IMR-90 (cell line): Measurements from ENCODE around the gene PHKG2. TPM values are rescaled to one million over a fixed set of nuclear protein-coding genes. Genes with fewer than 3 reads are reported as not detected.

ENCODE experiments used
- ATAC-seq: fragments of 200-7000 bp; cut with Tn5 transposase; 2 replicates; pipeline ENCODE4 v1.9.1; 2020; ENCODE audit warnings: low read depth, mild to moderate bottlenecking, moderate library complexity
- BruUV-seq: library from RNA; stranded (reverse); fragments of 400-500 nt; replicated peaks from 2 replicates; lab custom pipeline; 2021; lab: Mats Ljungman, UMichigan
- CTCF ChIA-PET: fragments of 300-600 bp; formaldehyde crosslinking; extraction: SDS; loops from one replicate; lab custom pipeline; 2021; ENCODE audit warnings: antibody characterized with exemption; lab: Yijun Ruan, JAX
- POLR2A ChIA-PET: fragments of 300-600 bp; sonication (Branson Sonifier 250); formaldehyde crosslinking; loops from one replicate; lab custom pipeline; 2022; ENCODE audit warnings: antibody characterized with exemption; ENCODE audit not compliant: unreplicated experiment; lab: Charles Lee
- DNase-seq: peaks from one replicate; pipeline ENCODE4 v3.0.0; 2013
- H2AFZ ChIP-seq: replicated peaks from 2 replicates; pipeline ENCODE3; 2013; ENCODE audit warnings: low read length, mild to moderate bottlenecking; ENCODE audit not compliant: poor library complexity
- H2AK5ac ChIP-seq: 2 replicates; pipeline ENCODE4 v1.6.1; 2013; ENCODE audit warnings: low read depth, low read length, inconsistent platforms
- H2AK9ac ChIP-seq: replicated peaks from 2 replicates; pipeline ENCODE3; 2013; ENCODE audit warnings: mild to moderate bottlenecking, low read depth, low read length, moderate library complexity; ENCODE audit not compliant: poor library complexity
- H2BK120ac ChIP-seq: 2 replicates; pipeline ENCODE4 v1.6.1; 2013; ENCODE audit warnings: low read depth, low read length, inconsistent platforms
- H2BK15ac ChIP-seq: 3 replicates; pipeline ENCODE4 v1.6.1; 2013; ENCODE audit warnings: low read depth, low read length, inconsistent platforms
- H2BK20ac ChIP-seq: 2 replicates; pipeline ENCODE4 v1.6.1; 2013; ENCODE audit warnings: low read depth, mild to moderate bottlenecking, inconsistent platforms, low read length, moderate library complexity
- H2BK5ac ChIP-seq: 2 replicates; pipeline ENCODE4 v1.6.1; 2013; ENCODE audit warnings: mild to moderate bottlenecking, low read depth, low read length, inconsistent platforms; ENCODE audit not compliant: poor library complexity, severe bottlenecking
- H3K14ac ChIP-seq: replicated peaks from 2 replicates; pipeline ENCODE4 v1.6.1; 2013; ENCODE audit warnings: low read depth, low read length, inconsistent platforms
- H3K18ac ChIP-seq: 2 replicates; pipeline ENCODE4 v1.6.1; 2013; ENCODE audit warnings: low read depth, low read length, control low read depth
- H3K23ac ChIP-seq: 2 replicates; pipeline ENCODE4 v1.6.1; 2013; ENCODE audit warnings: low read depth, low read length, inconsistent platforms
- H3K27ac ChIP-seq: 2 replicates; pipeline ENCODE4 v1.5.1; 2013; ENCODE audit warnings: mild to moderate bottlenecking, control low read depth, low read length; ENCODE audit not compliant: insufficient read depth
- H3K27me3 ChIP-seq: 2 replicates; pipeline ENCODE4 v1.6.1; 2013; ENCODE audit warnings: low read length; ENCODE audit not compliant: control insufficient read depth, insufficient read depth
- H3K36me3 ChIP-seq: 2 replicates; pipeline ENCODE4 v1.6.1; 2013; ENCODE audit warnings: low read length, mixed read lengths; ENCODE audit not compliant: control insufficient read depth, insufficient read depth
- H3K4ac ChIP-seq: 2 replicates; pipeline ENCODE4 v1.6.1; 2013; ENCODE audit warnings: low read depth, low read length, inconsistent platforms
- H3K4me1 ChIP-seq: 2 replicates; pipeline ENCODE4 v1.6.1; 2013; ENCODE audit warnings: low read length, mixed read lengths; ENCODE audit not compliant: control insufficient read depth, insufficient read depth
- H3K4me2 ChIP-seq: 2 replicates; pipeline ENCODE4 v1.6.1; 2013; ENCODE audit warnings: low read depth, mild to moderate bottlenecking, control low read depth, low read length, moderate library complexity
- H3K4me3 ChIP-seq: 2 replicates; pipeline ENCODE4 v1.5.1; 2013; ENCODE audit warnings: low read depth, mild to moderate bottlenecking, control low read depth, low read length, moderate library complexity; ENCODE audit not compliant: insufficient read depth
- H3K56ac ChIP-seq: 2 replicates; pipeline ENCODE4 v1.6.1; 2013; ENCODE audit warnings: low read length, inconsistent platforms; ENCODE audit not compliant: insufficient read depth; ENCODE audit errors: extremely low read depth
- H3K79me1 ChIP-seq, 2 experiments: 2 replicates each; pipeline ENCODE4 v1.6.1; 2013; ENCODE audit warnings: low read length in 2 of 2, inconsistent platforms in 1 of 2, low read depth in 1 of 2
- H3K9ac ChIP-seq: 2 replicates; pipeline ENCODE4 v1.6.1; 2013; ENCODE audit warnings: low read depth, low read length, control low read depth
- H3K9me1 ChIP-seq: 2 replicates; pipeline ENCODE4 v1.6.1; 2013; ENCODE audit warnings: low read length, inconsistent platforms; ENCODE audit not compliant: insufficient read depth
- H3K9me3 ChIP-seq: 2 replicates; pipeline ENCODE4 v1.6.1; 2013; ENCODE audit warnings: low read length; ENCODE audit not compliant: control insufficient read depth, insufficient read depth
- H4K20me1 ChIP-seq: 2 replicates; pipeline ENCODE4 v1.6.1; 2013; ENCODE audit warnings: low read length, inconsistent platforms; ENCODE audit not compliant: insufficient read depth
- H4K5ac ChIP-seq: 2 replicates; pipeline ENCODE4 v1.6.1; 2013; ENCODE audit warnings: mild to moderate bottlenecking, low read depth, low read length, control low read depth
- H4K8ac ChIP-seq, 2 experiments: 2 replicates each; pipeline ENCODE4 v1.6.1; 2013; ENCODE audit warnings: low read depth in 2 of 2, low read length in 2 of 2, control low read depth in 1 of 2, inconsistent platforms in 1 of 2
- H4K91ac ChIP-seq: 2 replicates; pipeline ENCODE4 v1.6.1; 2013; ENCODE audit warnings: low read depth, low read length, inconsistent platforms; ENCODE audit not compliant: insufficient read depth
- CEBPB ChIP-seq: IDR thresholded peaks from 2 replicates; pipeline ENCODE4 v1.6.1; 2012; ENCODE audit warnings: low read depth, low read length, improper control_type of control experiment
- CHD1 ChIP-seq: IDR thresholded peaks from 2 replicates; pipeline ENCODE4 v1.6.1; 2012; ENCODE audit warnings: low read depth, low read length, improper control_type of control experiment
- NFE2L2 ChIP-seq: fragments of 150-350 bp; IDR thresholded peaks from 2 replicates; pipeline ENCODE4 v1.6.1; 2016; ENCODE audit warnings: low read depth, mild to moderate bottlenecking, low read length
- POLR2A ChIP-seq: IDR thresholded peaks from 2 replicates; pipeline ENCODE4 v1.6.1; 2012; ENCODE audit warnings: mild to moderate bottlenecking, low read depth, low read length
- RCOR1 ChIP-seq: IDR thresholded peaks from 2 replicates; pipeline ENCODE4 v1.6.1; 2012; ENCODE audit warnings: mild to moderate bottlenecking, low read length, improper control_type of control experiment; ENCODE audit not compliant: insufficient replicate concordance
- RFX5 ChIP-seq: IDR thresholded peaks from 2 replicates; pipeline ENCODE4 v1.8.0; 2012; ENCODE audit warnings: low read depth, mild to moderate bottlenecking, low read length, moderate library complexity
- WGBS, 2 experiments: methylation state at CpG; one replicate each; pipeline versions ENCODE4 v1.1.5 to v1.1.7; 2013; ENCODE audit warnings: missing lambda C conversion rate in 2 of 2; ENCODE audit not compliant: insufficient read length in 1 of 2; ENCODE audit errors: extremely low coverage in 2 of 2; 5-methylcytosine and 5-hydroxymethylcytosine counted together
- dilution Hi-C: fragments of 300-500 bp; cut with HindIII; formaldehyde crosslinking; loops from one replicate; pipeline ENCODE4 v1.14.3; 2018; ENCODE audit warnings: low sequenced_read_pairs; ENCODE audit not compliant: unreplicated experiment
- in situ Hi-C: fragments of 300-500 bp; cut with MboI; formaldehyde crosslinking; loops from 3 replicates; pipeline ENCODE4 v1.14.3; 2019; ENCODE audit warnings: low sequenced_read_pairs, inconsistent platforms, mixed read lengths
- intact Hi-C: fragments of 100-400 bp; cut with micrococcal nuclease; formaldehyde crosslinking; loops from 2 replicates; pipeline ENCODE4 v1.10.0; 2022
- polyA plus RNA-seq, 3 experiments: library from polyadenylated mRNA; depleted of rRNA; stranded (reverse); fragments of >200 nt; gene quantifications; 2 replicates each; pipeline ENCODE4 v1.2.3, GENCODE V29; 2012; ENCODE audit warnings: low replicate concordance in 1 of 3
- total RNA-seq: library from RNA; depleted of rRNA; stranded (reverse); fragments of >200 nt; gene quantifications from 2 replicates; pipeline ENCODE4 v1.2.3, GENCODE V29; 2012

The PHKG2 gene
- total and polyA plus RNA-seq, 2 of the 4 experiments (the other 2 are of a cell fraction), result 26.0 to 38.9 TPM

GRCh38 chr16:30723725-30724355, 24.4 kb upstream of the PHKG2 start:
- H4K5ac ChIP-seq, result no peak overlapping the region
- no peak overlapping the region for H3K4me3 ChIP-seq
- no peak overlapping the region for H2AFZ ChIP-seq
- TSS peak; percentile 64 for BruUV-seq
- dilution Hi-C loops, result no loop called here
- no peak overlapping the region for H2AK9ac ChIP-seq
- H3K4ac ChIP-seq, result no peak overlapping the region
- 92% methylated on average over 12 of the region's 12 CpGs; no CpG with 5 or more reads in 1 of the 2 experiments for WGBS, 2 experiments
- DNase-seq, result no peak
- H3K23ac ChIP-seq, result no peak overlapping the region
- no peak overlapping the region for H3K4me2 ChIP-seq
- H3K9me3 ChIP-seq, result no peaks in the 10 kb centered on the region
- H3K27ac ChIP-seq, result no peak overlapping the region
- no peak overlapping the region for H3K56ac ChIP-seq
- H2AK5ac ChIP-seq, result no peak overlapping the region
- H2BK15ac ChIP-seq, result no peak overlapping the region
- no peak overlapping the region for H3K14ac ChIP-seq
- POLR2A ChIA-PET, result no interaction called here
- intact Hi-C loops, result no loop called here
- no peaks in the 10 kb centered on the region for H3K9me1 ChIP-seq
- no peak overlapping the region for H2BK20ac ChIP-seq
- no peak overlapping the region for H4K8ac ChIP-seq
- no peaks in the 10 kb centered on the region for H3K27me3 ChIP-seq
- peaks cover 11% of the 10 kb centered on the region for H4K20me1 ChIP-seq
- no peak for TF ChIP-seq NFE2L2
- no peak for TF ChIP-seq CHD1
- no peak for TF ChIP-seq RFX5
- no peak for TF ChIP-seq POLR2A
- TF ChIP-seq RCOR1, result no peak
- TF ChIP-seq CEBPB, result no peak
- no peak overlapping the region for H2BK120ac ChIP-seq
- peaks cover 66% of the 10 kb centered on the region for H3K36me3 ChIP-seq
- H4K91ac ChIP-seq, result no peak overlapping the region
- in situ Hi-C loops, result no loop called here
- no peak for ATAC-seq
- H3K4me1 ChIP-seq, result no peaks in the 10 kb centered on the region
- CTCF ChIA-PET, result interaction anchor here (0.6 kb wide), 1 partner anchor 51 kb away, joined by 3 read pairs; no protein-coding TSS in a partner anchor
- H2BK5ac ChIP-seq, result no peak overlapping the region
- H3K9ac ChIP-seq, result no peak overlapping the region
- H3K79me1 ChIP-seq, result peaks cover 33 to 52% of the 10 kb centered on the region in 2 experiments
- H3K18ac ChIP-seq, result no peak overlapping the region
